Peyer's patch (tissue), 4 donors: ENCODE measurements around the gene PPP1R16B.

ENCODE experiments used
- CTCF ChIP-seq, 6 experiments: fragments of 450-650 bp in 4 of 6; fragments of 200-600 bp in 2 of 6; sonication (generic) in 1 of 6; IDR thresholded peaks; one replicate each; pipeline ENCODE4 v1.5.1; 2017 to 2019; ENCODE audit warnings: antibody characterized with exemption in 6 of 6, mild to moderate bottlenecking in 3 of 6, moderate library complexity in 1 of 6
- POLR2A ChIP-seq, 2 donors: fragments of 450-650 bp; IDR thresholded peaks; one replicate each; pipeline ENCODE4 v1.5.1; 2017; ENCODE audit warnings: antibody characterized with exemption in 2 of 2, mild to moderate bottlenecking in 2 of 2, moderate library complexity in 2 of 2

GRCh38 chr20:38927902-38928578 is 122.5 kb downstream of the PPP1R16B start:
- TF ChIP-seq CTCF (IDR thresholded peaks at IDR 0.05) = no peak
- TF ChIP-seq POLR2A (IDR thresholded peaks at IDR 0.05) = no peak
